HG03571 (cell line): ENCODE results near the gene PCDHGC4.

ENCODE experiments used
- ATAC-seq: cut with Tn5 transposase; IDR thresholded peaks from one replicate; pipeline ENCODE4 v1.9.1; 2021; ENCODE audit not compliant: unreplicated experiment

PCDHGC4 gene

GRCh38 chr5:141511771-141512325 is 27.0 kb downstream of the PCDHGC4 start:
- ATAC-seq: no peak

DNA sequence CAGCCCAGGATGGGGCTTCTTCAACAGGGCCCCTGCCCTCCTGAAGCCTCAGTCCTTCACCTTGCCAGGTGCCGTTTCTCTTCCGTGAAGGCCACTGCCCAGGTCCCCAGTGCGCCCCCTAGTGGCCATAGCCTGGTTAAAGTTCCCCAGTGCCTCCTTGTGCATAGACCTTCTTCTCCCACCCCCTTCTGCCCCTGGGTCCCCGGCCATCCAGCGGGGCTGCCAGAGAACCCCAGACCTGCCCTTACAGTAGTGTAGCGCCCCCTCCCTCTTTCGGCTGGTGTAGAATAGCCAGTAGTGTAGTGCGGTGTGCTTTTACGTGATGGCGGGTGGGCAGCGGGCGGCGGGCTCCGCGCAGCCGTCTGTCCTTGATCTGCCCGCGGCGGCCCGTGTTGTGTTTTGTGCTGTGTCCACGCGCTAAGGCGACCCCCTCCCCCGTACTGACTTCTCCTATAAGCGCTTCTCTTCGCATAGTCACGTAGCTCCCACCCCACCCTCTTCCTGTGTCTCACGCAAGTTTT is 27.6 kb downstream of the PCDHGC4 start:
- ATAC-seq: no peak

DNA sequence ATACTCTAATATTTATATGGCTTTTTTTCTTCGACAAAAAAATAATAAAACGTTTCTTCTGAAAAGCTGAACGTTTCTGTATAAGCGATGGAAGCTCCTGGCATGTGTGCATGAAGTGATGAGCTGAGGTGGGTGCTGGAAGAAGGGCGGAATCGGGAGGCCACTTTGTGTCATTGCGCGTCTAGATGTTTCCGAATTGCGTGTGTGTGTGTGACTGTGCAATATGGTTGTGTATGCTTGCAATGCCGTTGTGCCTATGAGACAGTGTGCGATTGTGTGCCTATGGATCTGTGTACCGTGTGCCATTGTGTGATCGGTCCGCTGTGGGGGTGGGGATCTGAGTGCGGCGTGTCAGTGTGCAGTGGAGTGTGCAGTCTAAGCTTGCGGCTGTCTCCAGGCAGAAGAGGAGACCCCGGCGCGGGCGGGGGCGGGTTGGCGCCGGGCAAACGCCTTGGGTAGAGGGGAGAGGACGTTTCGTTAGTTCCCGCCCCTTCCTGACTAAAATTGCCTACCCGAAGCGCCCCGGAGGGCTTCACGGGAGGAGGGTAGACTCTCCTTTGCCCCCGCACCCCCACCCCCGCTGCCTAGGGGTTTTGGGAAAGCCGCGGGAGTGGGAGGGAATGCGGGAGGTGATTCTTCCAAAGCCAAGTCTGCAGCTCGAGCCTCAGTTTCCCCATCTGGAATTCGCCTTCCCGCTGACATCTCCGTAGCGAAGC is 28.2 kb downstream of the PCDHGC4 start:
- no peak for ATAC-seq

- ATAC-seq: no peak
These were observed 28.9 kb downstream of the PCDHGC4 start for GRCh38 chr5:141513627-141514329.

GRCh38 chr5:141514330-141515133 is 29.7 kb downstream of the PCDHGC4 start:
- ATAC-seq: no peak

GRCh38 chr5:141515141-141515540 is 30.3 kb downstream of the PCDHGC4 start:
- ATAC-seq: no peak

- no peak for ATAC-seq
These were observed 31.3 kb downstream of the PCDHGC4 start for GRCh38 chr5:141515946-141516671.

DNA sequence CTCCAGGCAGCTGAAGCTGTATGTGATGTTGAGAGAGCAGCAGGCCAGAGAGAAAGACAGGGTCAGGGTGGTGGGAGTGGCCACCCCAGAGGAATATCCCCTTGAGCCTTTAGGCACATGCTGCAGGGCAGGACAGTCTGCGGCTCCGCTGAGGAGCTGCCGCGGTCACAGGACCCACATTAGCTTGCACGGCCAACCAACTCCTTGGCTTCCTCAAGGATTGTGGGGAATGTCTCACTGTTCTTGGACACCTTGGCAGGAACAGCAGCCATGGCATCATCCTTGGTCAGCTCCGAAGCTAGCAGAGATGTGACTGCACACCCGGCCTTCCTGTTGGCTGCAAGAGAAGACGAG is 31.8 kb downstream of the PCDHGC4 start:
- no peak for ATAC-seq

GRCh38 chr5:141517312-141517711 is 32.5 kb downstream of the PCDHGC4 start:
- no peak for ATAC-seq

- no peak for ATAC-seq
These were observed 33.2 kb downstream of the PCDHGC4 start for GRCh38 chr5:141517880-141518617.

GRCh38 chr5:141518618-141519015 is 33.8 kb downstream of the PCDHGC4 start:
- no peak for ATAC-seq

DNA sequence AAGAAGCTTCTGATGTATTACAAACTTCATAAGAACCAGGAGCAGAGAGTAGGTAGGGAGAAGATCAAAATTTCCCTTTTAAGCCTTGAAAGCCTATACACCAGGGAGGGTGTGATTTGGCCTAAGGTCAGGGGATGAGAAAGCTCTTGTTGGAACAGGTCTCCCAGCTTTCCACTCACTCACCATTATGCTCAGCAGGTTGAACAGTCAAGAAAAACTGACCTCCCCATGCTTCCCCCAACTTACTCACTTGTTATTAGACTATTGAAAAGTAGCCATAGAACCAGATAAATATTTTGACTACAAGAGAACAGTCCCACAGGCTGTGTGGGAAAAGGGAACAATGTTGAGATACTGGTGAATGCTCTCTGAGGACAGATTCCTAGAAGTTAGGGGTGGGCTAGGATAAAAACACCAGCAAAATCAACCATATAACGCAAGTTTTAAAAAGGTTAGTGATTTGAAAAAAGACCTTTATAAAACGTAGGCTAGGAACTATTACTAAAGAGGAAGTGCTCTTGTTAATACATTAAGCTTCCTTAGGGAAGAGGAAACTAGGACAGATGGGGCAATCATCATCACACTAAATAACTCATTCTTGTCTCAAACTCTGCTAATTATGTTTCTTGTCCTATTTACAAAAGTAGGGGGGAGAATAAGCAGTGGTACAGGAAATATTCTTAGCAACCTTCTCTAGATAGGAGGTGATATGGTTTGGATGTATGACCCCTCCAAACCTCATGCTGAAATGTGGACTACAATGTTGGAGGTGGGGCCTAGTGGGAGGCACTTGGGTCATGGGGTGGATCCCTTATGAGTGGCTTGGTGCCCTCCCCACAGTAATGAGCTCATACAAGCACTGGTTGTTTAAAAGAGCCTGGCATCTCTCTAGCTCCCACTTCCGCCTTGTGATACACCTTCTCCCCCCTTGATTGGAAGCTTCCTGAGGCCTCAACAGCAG is 35.1 kb downstream of the PCDHGC4 start:
- no peak for ATAC-seq

- ATAC-seq: no peak
These were observed 36.5 kb downstream of the PCDHGC4 start for GRCh38 chr5:141521244-141521781.

GRCh38 chr5:141522301-141522700 is 37.5 kb downstream of the PCDHGC4 start:
- no peak for ATAC-seq

DNA sequence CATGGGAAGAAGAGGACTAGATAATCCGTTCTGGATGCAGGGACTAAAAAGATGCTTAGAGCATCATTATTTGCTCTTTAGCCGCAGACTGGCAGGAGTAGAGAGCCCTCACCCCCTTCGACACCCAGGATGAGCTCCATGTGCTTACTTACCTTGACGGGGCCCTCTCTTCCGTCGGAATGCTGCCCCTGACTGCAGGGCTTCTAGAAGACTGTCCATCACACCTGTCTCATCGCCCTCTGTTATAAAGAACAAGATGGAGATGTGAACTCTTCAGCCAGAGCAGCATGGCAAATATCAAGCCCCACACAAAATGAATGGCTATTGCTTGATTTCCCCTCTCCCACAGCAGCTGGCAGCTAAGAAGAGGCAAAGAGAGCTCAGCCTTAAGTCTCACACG is 39.2 kb downstream of the PCDHGC4 start:
- ATAC-seq: no peak

DNA sequence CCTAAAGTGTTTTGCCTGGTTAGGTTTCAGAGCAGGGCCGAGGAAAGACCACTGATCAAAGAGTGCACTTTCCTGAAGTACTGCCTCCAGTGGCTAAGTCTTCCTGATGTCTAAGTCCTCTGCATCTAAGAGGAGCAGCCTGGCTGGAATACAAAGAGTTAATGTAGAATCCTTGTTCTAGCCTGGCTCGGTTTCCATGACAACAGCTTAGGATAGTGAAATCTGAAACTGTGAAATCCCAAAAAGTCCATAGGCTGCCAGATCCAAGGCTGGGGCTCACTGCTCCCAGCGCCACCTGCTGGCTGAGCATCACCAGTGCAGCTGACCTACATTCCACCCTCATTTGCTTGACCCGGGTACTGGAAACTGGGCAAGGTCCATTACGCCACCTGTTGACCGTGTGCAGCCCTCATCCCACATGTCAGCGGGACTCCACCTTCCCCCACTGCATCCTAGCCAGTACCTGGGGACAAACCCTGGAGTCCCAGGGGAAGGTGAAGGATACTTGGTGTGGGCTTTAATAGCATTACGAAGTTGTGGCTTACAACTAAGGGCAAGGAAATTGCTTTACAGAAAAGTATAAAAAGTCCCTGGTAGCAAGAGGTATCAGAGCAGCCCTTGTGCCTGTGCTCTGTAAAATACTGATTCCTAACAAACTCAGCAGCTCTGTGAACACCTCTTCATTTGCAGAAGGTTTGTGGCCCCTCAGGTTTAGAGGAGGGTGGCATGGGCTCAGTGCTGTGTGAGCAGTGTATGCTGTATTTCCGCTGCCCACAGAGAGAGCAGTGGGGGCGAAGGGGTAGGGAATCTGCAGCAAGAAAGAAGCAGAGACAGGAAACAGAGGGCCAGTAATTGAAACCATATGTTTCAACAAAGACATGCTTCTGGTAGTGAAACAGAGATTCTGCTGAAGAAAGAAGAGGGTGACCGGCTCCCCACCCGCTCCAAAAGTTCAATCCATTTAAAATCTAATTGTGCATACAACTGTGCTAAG is 40.1 kb downstream of the PCDHGC4 start:
- ATAC-seq: peak; percentile 80

- no peak for ATAC-seq
These were observed 40.8 kb downstream of the PCDHGC4 start for GRCh38 chr5:141525653-141526052.
